PC-3 (cell line): Measurements from ENCODE around the gene SLC39A11. TPM values are rescaled to one million over a fixed set of nuclear protein-coding genes. Genes with fewer than 3 reads are reported as not detected.

ENCODE experiments used
- ATAC-seq: fragments of 200-7000 bp; cut with Tn5 transposase; 2 replicates; pipeline ENCODE4 v1.9.1; 2020; ENCODE audit warnings: mild to moderate bottlenecking, moderate library complexity
- BruUV-seq: library from RNA; stranded (reverse); fragments of 400-500 nt; replicated peaks from 2 replicates; lab custom pipeline; 2021; lab: Mats Ljungman, UMichigan
- CTCF ChIA-PET: fragments of 300-600 bp; sonication (Branson Sonifier 250); formaldehyde crosslinking; loops from one replicate; lab custom pipeline; 2022; ENCODE audit warnings: antibody characterized with exemption; lab: Charles Lee
- POLR2A ChIA-PET: fragments of 300-600 bp; sonication (Branson Sonifier 250); formaldehyde crosslinking; loops from one replicate; lab custom pipeline; 2022; ENCODE audit warnings: antibody characterized with exemption; ENCODE audit not compliant: unreplicated experiment; lab: Charles Lee
- DNase-seq: peaks from one replicate; pipeline ENCODE4 v3.0.0-alpha.2; 2015
- H2AFZ ChIP-seq: fragments of 300-600 bp; sonication (generic); 2 replicates; pipeline ENCODE4 v1.6.0; 2016; ENCODE audit warnings: antibody characterized with exemption, low read length
- H3F3A ChIP-seq: fragments of 300-600 bp; sonication (generic); one replicate; pipeline ENCODE4 v1.6.0; 2017; ENCODE audit warnings: antibody characterized with exemption, low read length, control low read depth, mild to moderate bottlenecking; ENCODE audit not compliant: unreplicated experiment
- H3K27ac ChIP-seq: fragments of 300-600 bp; sonication (generic); 2 replicates; pipeline ENCODE4 v1.5.1; 2016; ENCODE audit warnings: mild to moderate bottlenecking, low read length
- H3K27me3 ChIP-seq: fragments of 300-600 bp; sonication (generic); 2 replicates; pipeline ENCODE4 v1.6.1; 2016; ENCODE audit warnings: low read length, mixed read lengths
- H3K36me3 ChIP-seq: fragments of 300-600 bp; sonication (generic); 2 replicates; pipeline ENCODE4 v1.6.1; 2016; ENCODE audit warnings: low read depth, mixed run types, low read length, mixed read lengths
- H3K4me1 ChIP-seq: fragments of 300-600 bp; sonication (generic); 2 replicates; pipeline ENCODE4 v1.5.1; 2016; ENCODE audit warnings: low read length; ENCODE audit not compliant: insufficient read depth
- H3K4me2 ChIP-seq: fragments of 300-600 bp; sonication (generic); 2 replicates; pipeline ENCODE4 v1.6.0; 2016; ENCODE audit warnings: low read length
- H3K4me3 ChIP-seq: fragments of 300-600 bp; sonication (generic); 2 replicates; pipeline ENCODE4 v1.5.1; 2016; ENCODE audit warnings: mild to moderate bottlenecking, low read length, mixed read lengths
- H3K79me2 ChIP-seq: fragments of 300-600 bp; sonication (generic); 2 replicates; pipeline ENCODE4 v1.6.1; 2017; ENCODE audit warnings: low read length, mixed read lengths
- H3K9ac ChIP-seq: fragments of 300-600 bp; sonication (generic); 2 replicates; pipeline ENCODE4 v1.6.0; 2016; ENCODE audit warnings: mild to moderate bottlenecking, low read length
- H3K9me2 ChIP-seq: fragments of 300-600 bp; sonication (generic); replicated peaks from 2 replicates; pipeline ENCODE4 v1.6.1; 2016; ENCODE audit warnings: mixed run types, low read length, mixed read lengths
- H3K9me3 ChIP-seq: fragments of 300-600 bp; sonication (generic); 2 replicates; pipeline ENCODE4 v1.6.1; 2016; ENCODE audit warnings: low read length, mixed read lengths
- H4K20me1 ChIP-seq: fragments of 300-600 bp; sonication (generic); 2 replicates; pipeline ENCODE4 v1.6.1; 2016; ENCODE audit warnings: low read length, mixed read lengths
- CTCF ChIP-seq: fragments of 300-600 bp; sonication (generic); conservative IDR thresholded peaks from 2 replicates; pipeline ENCODE4 v1.5.1; 2017; ENCODE audit warnings: antibody characterized with exemption, low read depth, mild to moderate bottlenecking, low read length
- EZH2 ChIP-seq: fragments of 300-600 bp; sonication (generic); IDR thresholded peaks from one replicate; pipeline ENCODE4 v1.6.1; 2017; ENCODE audit warnings: antibody characterized with exemption, mild to moderate bottlenecking, low read length; ENCODE audit not compliant: unreplicated experiment
- EZH2phosphoT487 ChIP-seq: fragments of 300-600 bp; sonication (generic); IDR thresholded peaks from 2 replicates; pipeline ENCODE4 v1.6.1; 2018; ENCODE audit warnings: mild to moderate bottlenecking, antibody characterized with exemption, low read length, borderline replicate concordance
- intact Hi-C: fragments of 100-400 bp; cut with micrococcal nuclease; formaldehyde crosslinking; loops from 2 replicates; pipeline ENCODE4 v1.9.0; 2023
- total RNA-seq: library from RNA; depleted of rRNA; stranded (reverse); fragments of >200 nt; gene quantifications from 2 replicates; pipeline ENCODE4 v1.2.3, GENCODE V29; 2014

Gene SLC39A11
- total RNA-seq, 1 experiment from 2014 or later: 37.7 TPM

- Histone ChIP-seq H3F3A (no peaks in the 10 kb centered on the region), H3K9ac (no peak overlapping the region), H3K27me3 (no peaks in the 10 kb centered on the region), H3K9me3 (no peaks in the 10 kb centered on the region), H4K20me1 (no peaks in the 10 kb centered on the region), H3K36me3 (no peaks in the 10 kb centered on the region), H3K4me2 (no peak overlapping the region), H3K4me1 (no peaks in the 10 kb centered on the region; the same call in 1 of the 2 replicates), H2AFZ (no peak overlapping the region), H3K27ac (no peak overlapping the region), H3K79me2 (no peaks in the 10 kb centered on the region), H3K4me3 (no peak overlapping the region), H3K9me2 (no peaks in the 10 kb centered on the region)
- ChIA-PET CTCF (no interaction called here), POLR2A (no interaction called here)
- TF ChIP-seq CTCF (no peak), EZH2 (no peak), EZH2phosphoT487 (no peak)
- ATAC-seq: no peak
- intact Hi-C loops: no loop called here
- DNase-seq: no peak
- no TSS peak for BruUV-seq
Observed at GRCh38 chr17:72903522-72903921, 189.0 kb downstream of the SLC39A11 start.

- H3K9me2 ChIP-seq: no peaks in the 10 kb centered on the region
- CTCF ChIA-PET: no interaction called here
- BruUV-seq: no TSS peak
Observed at GRCh38 chr17:72901657-72902056, 190.8 kb downstream of the SLC39A11 start.

GRCh38 chr17:72901083-72901482 is 191.4 kb downstream of the SLC39A11 start:
- BruUV-seq: no TSS peak
- intact Hi-C loops: no loop called here
- no peak overlapping the region for H3K4me2 ChIP-seq
- no peaks in the 10 kb centered on the region for H3K9me3 ChIP-seq
- H3F3A ChIP-seq: no peaks in the 10 kb centered on the region
- no peak overlapping the region for H3K27ac ChIP-seq
- H2AFZ ChIP-seq: no peak overlapping the region
- ChIA-PET POLR2A (no interaction called here), CTCF (no interaction called here)
- no peaks in the 10 kb centered on the region for H3K27me3 ChIP-seq
- H3K4me3 ChIP-seq: no peak overlapping the region
- no peak for TF ChIP-seq EZH2phosphoT487
- no peak for TF ChIP-seq CTCF
- TF ChIP-seq EZH2: no peak
- no peaks in the 10 kb centered on the region for H3K79me2 ChIP-seq
- DNase-seq: no peak
- no peaks in the 10 kb centered on the region for H4K20me1 ChIP-seq
- peaks cover 4% of the 10 kb centered on the region; the same call in 1 of the 2 replicates for H3K4me1 ChIP-seq
- no peak overlapping the region for H3K9ac ChIP-seq
- no peaks in the 10 kb centered on the region for H3K36me3 ChIP-seq
- ATAC-seq: peak; percentile 68
- H3K9me2 ChIP-seq: no peaks in the 10 kb centered on the region

More at GRCh38 chr17:72901657-72902056, 190.8 kb downstream of the SLC39A11 start:
- Histone ChIP-seq H3K27me3 (no peaks in the 10 kb centered on the region), H3K4me2 (no peak overlapping the region), H4K20me1 (no peaks in the 10 kb centered on the region), H3K79me2 (no peaks in the 10 kb centered on the region), H3K9ac (no peak overlapping the region), H3K4me3 (no peak overlapping the region), H3K27ac (no peak overlapping the region), H3K4me1 (no peaks in the 10 kb centered on the region), H3K36me3 (no peaks in the 10 kb centered on the region), H3F3A (no peaks in the 10 kb centered on the region), H2AFZ (no peak overlapping the region), H3K9me3 (no peaks in the 10 kb centered on the region)
- intact Hi-C loops: no loop called here
- TF ChIP-seq EZH2 (no peak), EZH2phosphoT487 (no peak), CTCF (no peak)
- POLR2A ChIA-PET: no interaction called here
- no peak for ATAC-seq
- no peak for DNase-seq
